A549 treated with AZD9567 at 1 μM for 4 hours (cell line): ENCODE data around the gene FLT1. TPM values are rescaled to one million over a fixed set of nuclear protein-coding genes. Genes with fewer than 3 reads are reported as not detected.

Source experiments
- total RNA-seq: library from RNA; stranded (reverse); fragments of 200-300 nt; extraction: Qiagen RNA extraction; gene quantifications from 5 replicates; pipeline ENCODE4 v1.2.3, GENCODE V29; 2022; ENCODE audit not compliant: insufficient read depth

Gene FLT1
- 0.02 to 0.09 TPM (median 0.04 TPM) in 3 of 5 replicates, not detected in the others for total RNA-seq

GRCh38 chr13:28494778-28495537 is at the start of gene FLT1:
Gene FLT1 (minus strand): TSS chr13:28495128. CDS start chr13:28494843, 285 bp downstream.

Other genes with a start within 250 kb of the FLT1 start
- 104 to 122 TPM (median 112 TPM) in 5 replicates for gene POMP, start 164.0 kb upstream of the FLT1 start, total RNA-seq
- 1.6 to 2.1 TPM (median 1.8 TPM) in 5 replicates for gene SLC46A3, start 223.8 kb upstream of the FLT1 start, total RNA-seq